Measurements from ENCODE around the gene TRIB2.

DNA sequence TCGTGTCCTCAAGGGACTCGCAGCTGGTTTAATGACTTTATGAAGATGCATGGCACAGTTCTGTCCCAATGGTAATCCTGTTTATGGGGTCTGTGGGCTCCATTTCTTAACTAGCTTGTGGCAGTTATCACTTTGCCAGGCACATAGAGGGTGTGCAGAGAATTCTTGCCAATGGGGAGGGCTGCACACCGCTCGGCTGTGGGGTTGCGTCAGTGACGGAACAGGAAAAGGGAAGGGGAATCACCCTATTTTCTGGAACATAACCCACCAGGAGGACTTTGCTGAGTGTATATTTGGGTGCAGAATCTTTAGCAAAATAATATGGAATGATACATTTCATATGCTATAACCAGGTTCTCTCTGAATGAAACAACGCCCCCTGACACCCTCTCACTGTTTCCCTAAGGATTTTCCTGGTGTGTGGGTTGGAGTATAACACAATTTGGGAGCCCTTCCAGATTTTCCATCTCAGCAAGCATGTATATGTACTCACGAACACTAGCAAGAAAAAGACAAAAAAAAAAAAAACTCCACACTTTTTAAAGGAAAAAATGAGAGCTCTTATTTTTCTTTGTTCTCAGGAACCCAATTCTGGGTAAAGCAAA is 43.9 kb upstream of the TRIB2 start:
- TF ChIP-seq POLR2AphosphoS5 (IDR thresholded peaks at IDR 0.05; ENCODE audit: low read depth, low read length) (no peak), POLR2A (IDR thresholded peaks at IDR 0.05; ENCODE audit: low read depth, low read length) (no peak), TAF1 (IDR thresholded peaks at IDR 0.05; ENCODE audit: borderline replicate concordance, low read depth, low read length) (no peak)

Measured in GM12892 (cell line).